Uterus (tissue), 2 donors: ENCODE measurements around the gene RAB33B.

ENCODE experiments used
- POLR2A ChIP-seq, 2 donors: fragments of 450-650 bp; IDR thresholded peaks; one replicate each; pipeline ENCODE4 v1.6.1; 2016; ENCODE audit warnings: antibody characterized with exemption in 2 of 2, mild to moderate bottlenecking in 1 of 2, moderate library complexity in 1 of 2
- TF ChIP-seq, protein P1 (sequence below), 4 experiments: fragments of 200-600 bp in 2 of 4; fragments of 450-650 bp in 2 of 4; sonication (generic) in 2 of 4; IDR thresholded peaks; one replicate each; pipeline ENCODE4 v1.5.1; 2016 to 2019; ENCODE audit warnings: antibody characterized with exemption in 4 of 4, mild to moderate bottlenecking in 2 of 4, moderate library complexity in 1 of 4

GRCh38 chr4:139483000-139483399 is 29.1 kb downstream of the RAB33B start:
- no peak for TF ChIP-seq POLR2A (IDR thresholded peaks at IDR 0.05)
- TF ChIP-seq, protein P1, sequence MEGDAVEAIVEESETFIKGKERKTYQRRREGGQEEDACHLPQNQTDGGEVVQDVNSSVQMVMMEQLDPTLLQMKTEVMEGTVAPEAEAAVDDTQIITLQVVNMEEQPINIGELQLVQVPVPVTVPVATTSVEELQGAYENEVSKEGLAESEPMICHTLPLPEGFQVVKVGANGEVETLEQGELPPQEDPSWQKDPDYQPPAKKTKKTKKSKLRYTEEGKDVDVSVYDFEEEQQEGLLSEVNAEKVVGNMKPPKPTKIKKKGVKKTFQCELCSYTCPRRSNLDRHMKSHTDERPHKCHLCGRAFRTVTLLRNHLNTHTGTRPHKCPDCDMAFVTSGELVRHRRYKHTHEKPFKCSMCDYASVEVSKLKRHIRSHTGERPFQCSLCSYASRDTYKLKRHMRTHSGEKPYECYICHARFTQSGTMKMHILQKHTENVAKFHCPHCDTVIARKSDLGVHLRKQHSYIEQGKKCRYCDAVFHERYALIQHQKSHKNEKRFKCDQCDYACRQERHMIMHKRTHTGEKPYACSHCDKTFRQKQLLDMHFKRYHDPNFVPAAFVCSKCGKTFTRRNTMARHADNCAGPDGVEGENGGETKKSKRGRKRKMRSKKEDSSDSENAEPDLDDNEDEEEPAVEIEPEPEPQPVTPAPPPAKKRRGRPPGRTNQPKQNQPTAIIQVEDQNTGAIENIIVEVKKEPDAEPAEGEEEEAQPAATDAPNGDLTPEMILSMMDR (IDR thresholded peaks at IDR 0.05), result no peak
